Endothelial cell of umbilical vein (primary cell): ENCODE measurements around the gene HSDL2. TPM values are rescaled to one million over a fixed set of nuclear protein-coding genes. Genes with fewer than 3 reads are reported as not detected.

Experiments used
- BruUV-seq: library from RNA; stranded (reverse); fragments of 400-500 nt; replicated peaks from 2 replicates; lab custom pipeline; 2021; lab: Mats Ljungman, UMichigan
- CTCF ChIA-PET: fragments of 300-600, 350-600 bp; sonication (Branson Sonifier 250); formaldehyde crosslinking; loops from one replicate; lab custom pipeline; 2021; ENCODE audit warnings: antibody characterized with exemption, inconsistent platforms; lab: Charles Lee
- POLR2A ChIA-PET: fragments of 300-600, 350-600 bp; sonication (Branson Sonifier 250); formaldehyde crosslinking; loops from one replicate; lab custom pipeline; 2021; ENCODE audit warnings: antibody characterized with exemption, inconsistent platforms; lab: Charles Lee
- DNase-seq: peaks from one replicate; pipeline ENCODE4 v3.0.0-alpha.2; 2011; ENCODE audit warnings: low read depth, low spot score
- FAIRE-seq: peaks from 2 replicates; lab custom pipeline; 2011; peaks lifted over from hg19 to GRCh38; lab: Jason Lieb, UNC
- H2AFZ ChIP-seq: 2 replicates; pipeline ENCODE4 v1.6.0; 2012; ENCODE audit warnings: low read depth, low read length, control low read depth, inconsistent platforms
- H3K27ac ChIP-seq: 2 replicates; pipeline ENCODE4 v1.5.1; 2011; ENCODE audit warnings: low read depth, mild to moderate bottlenecking, control low read depth, low read length, moderate library complexity; ENCODE audit not compliant: insufficient read depth
- H3K27me3 ChIP-seq, 2 experiments: 2 replicates each; pipeline versions ENCODE4 v1.6.0 to v1.6.1; 2011; ENCODE audit warnings: low read length in 2 of 2, mixed read lengths in 1 of 2; ENCODE audit not compliant: control insufficient read depth in 2 of 2, insufficient read depth in 2 of 2
- H3K36me3 ChIP-seq, 2 experiments: 2 replicates in 1 of 2; 3 replicates in 1 of 2; pipeline ENCODE4 v1.5.1; 2011; ENCODE audit warnings: low read length in 2 of 2, mild to moderate bottlenecking in 1 of 2, moderate library complexity in 1 of 2; ENCODE audit not compliant: control insufficient read depth in 2 of 2, insufficient read depth in 2 of 2; ENCODE audit errors: extremely low read depth in 1 of 2
- H3K4me1 ChIP-seq: 3 replicates; pipeline ENCODE4 v1.5.1; 2011; ENCODE audit warnings: mild to moderate bottlenecking, low read length; ENCODE audit not compliant: control insufficient read depth, insufficient read depth; ENCODE audit errors: extremely low read depth
- H3K4me2 ChIP-seq: 2 replicates; pipeline ENCODE4 v1.6.1; 2011; ENCODE audit warnings: low read length, control low read depth, mixed read lengths; ENCODE audit not compliant: insufficient read depth
- H3K4me3 ChIP-seq, 3 experiments: fragments of 200-600 bp in 1 of 3; sonication (generic), shearing (Covaris generic) in 1 of 3; replicated peaks in 1 of 3; 2 replicates each; pipeline ENCODE4 v1.5.1; 2011 to 2016; ENCODE audit warnings: control low read depth in 3 of 3, low read length in 3 of 3, mild to moderate bottlenecking in 2 of 3, inconsistent platforms in 1 of 3, low read depth in 1 of 3, moderate library complexity in 1 of 3; ENCODE audit not compliant: insufficient read depth in 1 of 3
- H3K79me2 ChIP-seq: 2 replicates; pipeline ENCODE4 v1.6.0; 2012; ENCODE audit warnings: low read length, inconsistent platforms; ENCODE audit not compliant: control insufficient read depth, insufficient read depth
- H3K9ac ChIP-seq: replicated peaks from 2 replicates; pipeline ENCODE3; 2011; ENCODE audit warnings: low read length, control low read depth; ENCODE audit not compliant: insufficient read depth; ENCODE audit errors: extremely low read depth
- H3K9me1 ChIP-seq: replicated peaks from 3 replicates; pipeline ENCODE4 v1.6.0; 2011; ENCODE audit warnings: mild to moderate bottlenecking, low read length; ENCODE audit not compliant: control insufficient read depth, insufficient read depth; ENCODE audit errors: extremely low read depth
- H3K9me3 ChIP-seq: replicated peaks from 2 replicates; pipeline ENCODE4 v1.5.1; 2012; ENCODE audit warnings: low read length, inconsistent platforms; ENCODE audit not compliant: control insufficient read depth, insufficient read depth
- H4K20me1 ChIP-seq: replicated peaks from 2 replicates; pipeline ENCODE3; 2011; ENCODE audit warnings: mild to moderate bottlenecking, low read length; ENCODE audit not compliant: control insufficient read depth, insufficient read depth; ENCODE audit errors: extremely low read depth
- CTCF ChIP-seq, 2 donors: IDR thresholded peaks; 1 replicate in 1 of 2; 2 replicates in 1 of 2; pipeline ENCODE4 v1.5.1; 2011; ENCODE audit warnings: low read length in 2 of 2, mild to moderate bottlenecking in 2 of 2, moderate library complexity in 2 of 2, control low read depth in 1 of 2, inconsistent platforms in 1 of 2, low read depth in 1 of 2; ENCODE audit not compliant: insufficient read depth in 1 of 2; ENCODE audit errors: extremely low read depth in 1 of 2
- EZH2 ChIP-seq: IDR thresholded peaks from 2 replicates; pipeline ENCODE4 v1.6.1; 2012; ENCODE audit warnings: borderline replicate concordance, low read depth, mild to moderate bottlenecking, moderate library complexity, low read length, inconsistent platforms; ENCODE audit not compliant: severe bottlenecking
- FOS ChIP-seq: IDR thresholded peaks from 2 replicates; pipeline ENCODE4 v1.6.1; 2011; ENCODE audit warnings: mild to moderate bottlenecking, low read length, moderate library complexity, borderline replicate concordance; ENCODE audit not compliant: insufficient read depth
- GATA2 ChIP-seq: IDR thresholded peaks from 2 replicates; pipeline ENCODE4 v1.7.0; 2011; ENCODE audit warnings: low read depth, mild to moderate bottlenecking, moderate library complexity, mixed read lengths, low read length; ENCODE audit not compliant: insufficient read length, insufficient read depth
- JUN ChIP-seq: IDR thresholded peaks from 2 replicates; pipeline ENCODE4 v1.6.1; 2011; ENCODE audit warnings: borderline replicate concordance, low read depth; ENCODE audit not compliant: insufficient read length, insufficient read depth
- MAX ChIP-seq: IDR thresholded peaks from 2 replicates; pipeline ENCODE4 v1.6.1; 2011; ENCODE audit not compliant: insufficient read depth, insufficient read length
- MYC ChIP-seq: IDR thresholded peaks from one replicate; pipeline ENCODE4 v1.6.1; 2011; ENCODE audit warnings: mild to moderate bottlenecking, low read depth, low read length
- POLR2A ChIP-seq: IDR thresholded peaks from 2 replicates; pipeline ENCODE4 v1.6.1; 2012; ENCODE audit warnings: low read depth, mild to moderate bottlenecking, control low read depth, low read length
- POLR2AphosphoS5 ChIP-seq: IDR thresholded peaks from 2 replicates; pipeline ENCODE4 v1.6.1; 2012; ENCODE audit warnings: low read depth, mild to moderate bottlenecking, control low read depth, low read length, moderate library complexity; ENCODE audit not compliant: insufficient read depth
- dilution Hi-C: fragments of 300-500 bp; cut with MboI; formaldehyde crosslinking; loops from one replicate; pipeline ENCODE4 v1.15.0; 2019; ENCODE audit warnings: low sequenced_read_pairs; ENCODE audit not compliant: extremely low pct_ligation_motif_present
- intact Hi-C: fragments of 100-400 bp; cut with micrococcal nuclease; formaldehyde crosslinking; loops from one replicate; pipeline ENCODE4 v1.10.0; 2022
- polyA plus RNA-seq, 4 experiments: library from polyadenylated mRNA; depleted of rRNA in 3 of 4; stranded (reverse) in 3 of 4; unstranded in 1 of 4; fragments of >200 nt; gene quantifications; 2 replicates each; pipeline versions ENCODE4 v1.2.1 to v1.2.3, GENCODE V29; 2011 to 2012; ENCODE audit warnings: missing spikeins in 1 of 4
- total RNA-seq: library from RNA; stranded (reverse); gene quantifications from 2 replicates; pipeline ENCODE4 v1.2.3, GENCODE V29; 2021

The HSDL2 gene
- total and polyA plus RNA-seq, 2 donors (not counting 3 experiments of a cell fraction or from before 2014, with no cell fraction given): 5.6 to 22.1 TPM

- Histone ChIP-seq H4K20me1 (no peaks in the 10 kb centered on the region), H3K9me3 (no peaks in the 10 kb centered on the region), H3K27ac (no peak overlapping the region), H3K4me1 (no peaks in the 10 kb centered on the region), H3K4me3 (no peak overlapping the region), H3K27me3 (no peaks in the 10 kb centered on the region), H3K4me2 (no peak overlapping the region), H3K79me2 (no peaks in the 10 kb centered on the region), H2AFZ (no peak overlapping the region), H3K9me1 (no peaks in the 10 kb centered on the region), H3K36me3 (no peaks in the 10 kb centered on the region), H3K9ac (no peak overlapping the region)
- POLR2A ChIA-PET: interaction anchor here (1.1 kb wide), 1 partner anchor 12 kb away, joined by 4 read pairs; no protein-coding TSS in a partner anchor
- TF ChIP-seq POLR2AphosphoS5 (no peak), CTCF (IDR thresholded peaks at IDR 0.05; ENCODE audit: extremely low read depth in 1 of 2, insufficient read depth in 1 of 2, low read depth in 1 of 2, low read length in 2 of 2) (peak in 1 of 2 donors; percentile 24)
- no peak for FAIRE-seq
- intact Hi-C loops (loop anchor here (10.0 kb wide), 1 partner anchor 772 kb away; the partner anchor contains the start of gene PTGR1), dilution Hi-C loops (no loop called here)
- no TSS peak for BruUV-seq
- no peak for DNase-seq
- CTCF ChIA-PET: interaction anchor here (0.7 to 3.0 kb wide), 12 partner anchors 12 to 607 kb away, joined by 3 to 14 read pairs (median 4); partner anchors contain the start of gene HSDL2
Measured at GRCh38 chr9:112366591-112366990, 13.3 kb upstream of the HSDL2 start.

- H3K9me1 ChIP-seq: no peaks in the 10 kb centered on the region
- no peak overlapping the region for H3K4me2 ChIP-seq
- no peak for TF ChIP-seq POLR2A
- TF ChIP-seq CTCF (IDR thresholded peaks at IDR 0.05; ENCODE audit: extremely low read depth in 1 of 2, insufficient read depth in 1 of 2, low read depth in 1 of 2, low read length in 2 of 2): no peak
- TF ChIP-seq JUN: no peak
- no peak for TF ChIP-seq POLR2AphosphoS5
- no peak for TF ChIP-seq FOS
- no peak for TF ChIP-seq MYC
- no peak for TF ChIP-seq GATA2
- no peak for TF ChIP-seq EZH2
- no peak for TF ChIP-seq MAX
- DNase-seq (no peak), FAIRE-seq (no peak)
- H3K27me3 ChIP-seq: no peaks in the 10 kb centered on the region
- ChIA-PET POLR2A (no interaction called here), CTCF (interaction anchor here (1.2 to 3.0 kb wide), 8 partner anchors 12 to 608 kb away, joined by 3 to 14 read pairs (median 8); partner anchors contain the start of gene HSDL2)
- no peak overlapping the region for H3K27ac ChIP-seq
- H3K4me3 ChIP-seq: no peak overlapping the region
- no peaks in the 10 kb centered on the region for H4K20me1 ChIP-seq
- H3K79me2 ChIP-seq: no peaks in the 10 kb centered on the region
- H2AFZ ChIP-seq: no peak overlapping the region
- no TSS peak for BruUV-seq
- intact Hi-C loops (loop anchor here (10.0 kb wide), 1 partner anchor 773 kb away; the partner anchor contains the start of gene PTGR1), dilution Hi-C loops (no loop called here)
- H3K9ac ChIP-seq: no peak overlapping the region
- no peaks in the 10 kb centered on the region for H3K36me3 ChIP-seq
- H3K4me1 ChIP-seq: no peaks in the 10 kb centered on the region
- H3K9me3 ChIP-seq: no peaks in the 10 kb centered on the region
Measured at GRCh38 chr9:112367465-112367864, 12.4 kb upstream of the HSDL2 start.
